Prostate gland (tissue), 2 donors: ENCODE data around the gene PTPRA. TPM values are rescaled to one million over a fixed set of nuclear protein-coding genes. Genes with fewer than 3 reads are reported as not detected.

ENCODE experiments used
- DNase-seq: peaks from one replicate; pipeline ENCODE4 v3.0.0-alpha.2; 2019; ENCODE audit warnings: low spot score
- H3K27ac ChIP-seq, 2 donors: fragments of 200-600 bp; sonication (generic); 2 replicates each; pipeline ENCODE4 v1.5.1; 2017 to 2019
- H3K27me3 ChIP-seq: fragments of 200-600 bp; sonication (generic); replicated peaks from 2 replicates; pipeline ENCODE4 v1.5.1; 2019; ENCODE audit not compliant: insufficient read depth
- H3K36me3 ChIP-seq, 2 donors: fragments of 200-600 bp; sonication (generic); 1 replicate in 1 of 2; 2 replicates in 1 of 2; pipeline versions ENCODE4 v1.5.1 to v1.8.1; 2017 to 2019
- H3K4me1 ChIP-seq: fragments of 200-600 bp; sonication (generic); replicated peaks from 2 replicates; pipeline ENCODE4 v1.5.1; 2019
- H3K4me3 ChIP-seq, 2 donors: fragments of 200-600 bp; sonication (generic); 2 replicates each; pipeline ENCODE4 v1.5.1; 2017 to 2019
- H3K9me3 ChIP-seq: fragments of 200-600 bp; sonication (generic); 2 replicates; pipeline ENCODE4 v1.5.1; 2017
- CTCF ChIP-seq, 4 experiments: fragments of 200-600 bp in 2 of 4; fragments of 450-650 bp in 2 of 4; sonication (generic) in 2 of 4; IDR thresholded peaks; 1 replicate in 3 of 4; 2 replicates in 1 of 4; pipeline ENCODE4 v1.5.1; 2016 to 2019; ENCODE audit warnings: antibody characterized with exemption in 4 of 4, mild to moderate bottlenecking in 2 of 4, moderate library complexity in 2 of 4
- POLR2A ChIP-seq: fragments of 450-650 bp; IDR thresholded peaks from one replicate; pipeline ENCODE4 v1.6.1; 2016; ENCODE audit warnings: antibody characterized with exemption, mild to moderate bottlenecking
- POLR2AphosphoS5 ChIP-seq: sonication (generic); formaldehyde crosslinking; IDR thresholded peaks from one replicate; pipeline ENCODE4 v1.6.1; 2017; ENCODE audit warnings: antibody characterized with exemption
- WGBS: methylation state at CpG from one replicate; pipeline ENCODE4 v1.1.5; 2018; 5-methylcytosine and 5-hydroxymethylcytosine counted together
- intact Hi-C: fragments of 100-400 bp; cut with DNase I; formaldehyde crosslinking; loops from one replicate; pipeline ENCODE4 v1.14.2; 2022
- total RNA-seq, 2 donors: library from RNA; depleted of rRNA; stranded (reverse); fragments of >200 nt; gene quantifications; one replicate each; pipeline ENCODE4 v1.1.0, GENCODE V29; 2016

PTPRA gene
- total RNA-seq, 2 donors from 2014 or later: 57.7 to 83.6 TPM

- no peak for DNase-seq
- Histone ChIP-seq H3K4me3 (peak overlapping the region; percentile 94 to 98), H3K9me3 (no peaks in the 10 kb centered on the region), H3K27me3 (no peaks in the 10 kb centered on the region), H3K36me3 (no peaks in the 10 kb centered on the region), H3K4me1 (peaks cover 6% of the 10 kb centered on the region), H3K27ac (no peak overlapping the region)
- 26% methylated on average over 34 of the region's 34 CpGs for WGBS
- intact Hi-C loops: no loop called here
- TF ChIP-seq CTCF (IDR thresholded peaks at IDR 0.05): no peak
- TF ChIP-seq POLR2AphosphoS5: no peak
- no peak for TF ChIP-seq POLR2A
Measured at GRCh38 chr20:2871661-2872458, 1.4 kb upstream of the PTPRA start.

DNA sequence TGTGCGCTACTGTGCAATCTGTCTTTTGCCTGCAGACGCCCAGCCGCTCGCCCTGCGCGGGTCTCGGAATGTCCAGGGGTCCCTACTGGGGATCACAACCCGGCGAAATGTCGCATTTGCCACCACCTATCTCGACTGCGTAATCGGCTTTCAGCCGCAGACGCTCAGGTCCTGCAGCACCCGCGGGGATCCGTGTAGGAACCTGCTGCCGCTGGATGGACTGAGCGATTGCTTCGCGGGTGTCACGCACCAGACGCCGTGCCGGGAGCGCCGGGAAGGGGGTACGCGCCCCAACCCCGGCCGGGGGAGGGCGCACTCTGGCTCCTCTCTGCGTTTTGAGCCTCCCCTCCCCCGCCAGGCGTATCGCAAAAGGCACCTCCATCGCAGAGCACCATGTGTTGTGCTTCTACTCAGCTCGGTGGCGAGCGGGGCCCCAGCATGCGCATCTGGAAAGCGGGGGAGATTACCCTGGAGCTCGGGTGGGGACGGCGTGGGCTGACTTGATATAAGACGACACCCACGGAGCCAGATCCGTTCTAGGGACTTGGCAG, 747 bp upstream of the PTPRA start:
- Histone ChIP-seq H3K27ac (no peak overlapping the region), H3K36me3 (no peaks in the 10 kb centered on the region), H3K27me3 (no peaks in the 10 kb centered on the region), H3K9me3 (no peaks in the 10 kb centered on the region), H3K4me3 (peak overlapping the region; percentile 94 to 98), H3K4me1 (peaks cover 6% of the 10 kb centered on the region)
- TF ChIP-seq POLR2AphosphoS5 (no peak), CTCF (IDR thresholded peaks at IDR 0.05) (peak in 3 of 4 experiments; percentile 12 to 26 (median 16))
- intact Hi-C loops: no loop called here
- DNase-seq: peak; percentile 30
- 0% methylated on average over 49 of the region's 49 CpGs for WGBS

- TF ChIP-seq CTCF (IDR thresholded peaks at IDR 0.05): no peak
- no peak for TF ChIP-seq POLR2AphosphoS5
- no peak for TF ChIP-seq POLR2A
- intact Hi-C loops: no loop called here
- Histone ChIP-seq H3K36me3 (no peaks in the 10 kb centered on the region), H3K4me3 (peak overlapping the region; percentile 94 to 98), H3K27me3 (no peaks in the 10 kb centered on the region), H3K9me3 (no peaks in the 10 kb centered on the region), H3K4me1 (peaks cover 6% of the 10 kb centered on the region), H3K27ac (peak overlapping the region; percentile 66 to 85)
- DNase-seq: peak; percentile 25
- under 1% methylated on average over 27 of the region's 29 CpGs for WGBS
Measured at GRCh38 chr20:2873747-2874041, 413 bp downstream of the PTPRA start.

- peak overlapping the region; percentile 94 to 98 for H3K4me3 ChIP-seq
- intact Hi-C loops: no loop called here
- 22% methylated on average over 7 of the region's 7 CpGs for WGBS
- peaks cover 8% of the 10 kb centered on the region for H3K4me1 ChIP-seq
- no peak for TF ChIP-seq CTCF (IDR thresholded peaks at IDR 0.05)
- TF ChIP-seq POLR2AphosphoS5: no peak
- no peak for TF ChIP-seq POLR2A
- H3K27me3 ChIP-seq: no peaks in the 10 kb centered on the region
- H3K27ac ChIP-seq: no peak overlapping the region
- DNase-seq: no peak
- no peaks in the 10 kb centered on the region for H3K36me3 ChIP-seq
- H3K9me3 ChIP-seq: no peaks in the 10 kb centered on the region
Measured at GRCh38 chr20:2874456-2874855, 1.2 kb downstream of the PTPRA start.

DNA sequence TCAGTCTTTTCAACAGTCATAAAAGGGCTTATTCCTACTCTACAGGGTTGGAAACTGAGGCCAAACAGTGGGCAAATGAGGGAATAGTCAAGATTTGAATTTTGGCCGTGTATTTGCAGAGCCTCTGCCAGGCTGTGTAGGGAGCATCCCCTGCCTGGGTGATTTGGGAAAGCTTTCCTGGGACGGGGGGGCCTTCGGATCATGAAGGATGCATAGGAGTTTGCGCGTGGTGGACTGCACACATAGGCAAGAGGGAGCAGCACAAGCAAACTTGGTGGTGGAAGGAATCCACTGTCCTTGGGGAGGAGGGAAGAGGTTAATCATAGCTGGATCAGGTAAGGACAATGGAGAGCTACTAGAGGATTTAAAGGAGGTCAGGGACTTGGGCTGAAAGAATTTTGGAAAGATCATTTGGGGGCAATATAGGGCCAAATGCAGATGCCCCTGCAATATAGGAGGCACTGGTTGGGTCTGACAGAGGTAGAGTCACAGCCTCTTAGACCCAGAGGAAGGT, 2.5 kb downstream of the PTPRA start:
- intact Hi-C loops: no loop called here
- TF ChIP-seq CTCF (IDR thresholded peaks at IDR 0.05): no peak
- no peak for TF ChIP-seq POLR2AphosphoS5
- no peak for TF ChIP-seq POLR2A
- Histone ChIP-seq H3K4me3 (no peak overlapping the region), H3K9me3 (no peaks in the 10 kb centered on the region), H3K4me1 (peaks cover 14% of the 10 kb centered on the region), H3K27me3 (no peaks in the 10 kb centered on the region), H3K27ac (no peak overlapping the region), H3K36me3 (no peaks in the 10 kb centered on the region)
- WGBS: 88% methylated on average over 5 of the region's 5 CpGs
- no peak for DNase-seq
